KOPT-K1 (cell line): ENCODE results near the gene MITF.

Experiments used
- H3K27ac ChIP-seq: fragments of 200-600 bp; sonication (generic); 2 replicates; pipeline ENCODE4 v1.5.1; 2016; ENCODE audit warnings: antibody characterized with exemption, mild to moderate bottlenecking, low read depth, low read length; ENCODE audit not compliant: poor library complexity, severe bottlenecking
- H3K36me3 ChIP-seq: fragments of 200-600 bp; sonication (generic); 2 replicates; pipeline ENCODE4 v1.5.1; 2017; ENCODE audit warnings: antibody characterized with exemption, mild to moderate bottlenecking, low read length, moderate library complexity; ENCODE audit not compliant: insufficient read depth
- H3K9me3 ChIP-seq: fragments of 200-600 bp; sonication (generic); 2 replicates; pipeline ENCODE4 v1.5.1; 2017; ENCODE audit warnings: antibody characterized with exemption, low read length, mild to moderate bottlenecking; ENCODE audit not compliant: insufficient read depth, poor library complexity, severe bottlenecking

MITF gene

DNA sequence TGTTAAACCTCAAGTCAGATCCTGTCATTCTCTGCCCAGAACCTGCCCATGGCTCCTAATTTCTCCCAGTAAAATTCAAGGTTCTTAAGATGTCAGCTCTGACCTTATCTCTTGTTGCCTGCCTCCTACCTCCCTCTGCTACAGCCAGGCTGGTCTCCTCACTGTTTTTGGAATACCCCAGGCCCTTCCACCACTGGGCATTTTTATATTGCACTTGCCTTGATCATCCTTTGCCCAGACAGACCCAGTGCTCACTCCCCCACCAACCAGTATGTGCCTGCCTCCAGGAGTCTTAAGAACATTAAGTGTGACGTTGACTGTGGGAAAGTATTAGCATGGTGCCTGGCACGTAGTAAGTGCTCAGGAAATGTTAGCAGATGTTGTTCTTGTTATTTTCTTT is 3.1 kb downstream of the MITF start:
- Histone ChIP-seq H3K9me3 (no peaks in the 10 kb centered on the region), H3K36me3 (no peaks in the 10 kb centered on the region), H3K27ac (no peak overlapping the region)

- Histone ChIP-seq H3K36me3 (no peaks in the 10 kb centered on the region), H3K27ac (no peak overlapping the region), H3K9me3 (no peaks in the 10 kb centered on the region)
Measured at GRCh38 chr3:69743975-69744906, 5.0 kb downstream of the MITF start.

DNA sequence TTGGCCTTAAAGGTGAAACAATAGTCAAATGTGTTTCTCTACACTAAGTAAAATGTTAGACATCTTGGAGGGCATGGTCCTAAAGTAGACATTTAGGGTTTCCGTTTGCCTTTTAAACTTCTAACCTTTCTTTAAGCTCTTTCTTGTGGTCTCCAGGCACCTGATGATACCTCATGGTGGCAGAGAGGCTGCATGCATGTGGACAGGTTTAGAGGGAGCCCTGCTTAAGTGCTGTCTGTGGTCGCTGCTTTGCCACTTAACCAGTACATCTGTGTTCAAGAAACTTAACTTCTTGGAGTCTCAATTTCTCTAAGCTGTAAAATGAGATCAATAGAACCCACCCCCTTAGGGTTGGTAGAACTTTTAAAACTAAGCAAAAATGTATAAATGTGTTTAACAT is 6.2 kb downstream of the MITF start:
- Histone ChIP-seq H3K27ac (no peak overlapping the region), H3K9me3 (no peaks in the 10 kb centered on the region), H3K36me3 (no peaks in the 10 kb centered on the region)

DNA sequence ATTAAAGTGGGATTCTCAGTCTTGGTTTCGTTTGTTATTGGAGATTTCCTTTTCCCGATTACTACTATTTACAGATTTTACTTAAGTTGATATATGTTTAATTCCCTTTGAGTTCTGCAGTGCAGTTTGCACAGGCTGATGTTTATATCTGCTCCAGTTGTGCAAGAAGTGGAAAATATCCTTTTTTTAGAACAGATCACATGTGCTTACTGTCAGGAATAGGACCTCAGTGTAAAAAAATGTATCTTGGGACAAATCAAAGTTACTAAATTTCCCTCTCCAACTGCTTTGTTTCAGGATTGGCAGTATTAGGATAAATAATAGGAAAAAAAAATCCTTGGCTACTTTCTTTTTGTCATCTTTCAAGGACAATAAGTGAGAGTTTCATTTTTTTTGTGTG is 6.9 kb downstream of the MITF start:
- Histone ChIP-seq H3K9me3 (no peaks in the 10 kb centered on the region), H3K36me3 (no peaks in the 10 kb centered on the region), H3K27ac (no peak overlapping the region)

GRCh38 chr3:69747511-69748258 is 8.4 kb downstream of the MITF start:
- Histone ChIP-seq H3K9me3 (no peaks in the 10 kb centered on the region), H3K27ac (no peak overlapping the region), H3K36me3 (no peaks in the 10 kb centered on the region)

- Histone ChIP-seq H3K27ac (no peak overlapping the region), H3K9me3 (peaks cover 5% of the 10 kb centered on the region), H3K36me3 (no peaks in the 10 kb centered on the region)
Measured at GRCh38 chr3:69748503-69748902, 9.2 kb downstream of the MITF start.

- H3K36me3 ChIP-seq, result no peaks in the 10 kb centered on the region
- H3K27ac ChIP-seq, result no peak overlapping the region
- H3K9me3 ChIP-seq, result peaks cover 5% of the 10 kb centered on the region
Measured at GRCh38 chr3:69749461-69749860, 10.2 kb downstream of the MITF start.

- no peak overlapping the region for H3K27ac ChIP-seq
- peaks cover 5% of the 10 kb centered on the region for H3K9me3 ChIP-seq
- H3K36me3 ChIP-seq, result no peaks in the 10 kb centered on the region
Measured at GRCh38 chr3:69750549-69750948, 11.3 kb downstream of the MITF start.

GRCh38 chr3:69751074-69751476 is 11.8 kb downstream of the MITF start:
- peaks cover 5% of the 10 kb centered on the region for H3K9me3 ChIP-seq
- H3K36me3 ChIP-seq, result no peaks in the 10 kb centered on the region
- no peak overlapping the region for H3K27ac ChIP-seq

GRCh38 chr3:69752241-69752640 is 13.0 kb downstream of the MITF start:
- peaks cover 5% of the 10 kb centered on the region for H3K9me3 ChIP-seq
- no peaks in the 10 kb centered on the region for H3K36me3 ChIP-seq
- H3K27ac ChIP-seq, result no peak overlapping the region

DNA sequence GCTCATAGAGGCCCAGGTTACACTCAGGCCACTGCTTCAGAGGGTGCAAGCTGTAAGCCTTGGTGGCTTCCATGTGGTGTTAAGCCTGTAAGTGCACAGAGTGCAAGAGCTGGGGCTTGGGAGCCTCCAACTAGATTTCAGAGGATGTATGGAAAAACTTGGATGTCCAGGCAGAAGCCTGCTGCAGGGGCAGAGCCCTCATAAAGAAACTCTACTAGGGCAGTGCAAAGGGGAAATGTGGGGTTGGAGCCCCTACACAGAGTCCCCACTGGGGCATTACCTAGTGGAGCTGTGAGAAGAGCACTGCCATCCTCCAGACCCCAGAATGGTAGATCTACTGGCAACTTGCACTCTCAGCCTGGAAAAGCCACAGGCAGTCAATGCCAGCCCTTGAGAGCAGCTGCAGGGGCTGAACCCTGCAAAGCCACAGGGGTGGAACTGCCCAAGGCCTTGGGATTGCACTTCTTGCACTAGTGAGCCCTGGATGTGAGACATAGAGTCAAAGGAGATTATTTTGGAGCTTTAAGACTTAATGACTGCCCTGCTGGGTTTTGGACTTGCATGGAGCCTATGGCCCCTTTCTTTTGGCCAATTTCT is 14.0 kb downstream of the MITF start:
- peaks cover 5% of the 10 kb centered on the region for H3K9me3 ChIP-seq
- H3K27ac ChIP-seq, result no peak overlapping the region
- no peaks in the 10 kb centered on the region for H3K36me3 ChIP-seq

- H3K9me3 ChIP-seq, result peaks cover 5% of the 10 kb centered on the region
- no peak overlapping the region for H3K27ac ChIP-seq
- no peaks in the 10 kb centered on the region for H3K36me3 ChIP-seq
Measured at GRCh38 chr3:69755795-69756194, 16.5 kb downstream of the MITF start.

DNA sequence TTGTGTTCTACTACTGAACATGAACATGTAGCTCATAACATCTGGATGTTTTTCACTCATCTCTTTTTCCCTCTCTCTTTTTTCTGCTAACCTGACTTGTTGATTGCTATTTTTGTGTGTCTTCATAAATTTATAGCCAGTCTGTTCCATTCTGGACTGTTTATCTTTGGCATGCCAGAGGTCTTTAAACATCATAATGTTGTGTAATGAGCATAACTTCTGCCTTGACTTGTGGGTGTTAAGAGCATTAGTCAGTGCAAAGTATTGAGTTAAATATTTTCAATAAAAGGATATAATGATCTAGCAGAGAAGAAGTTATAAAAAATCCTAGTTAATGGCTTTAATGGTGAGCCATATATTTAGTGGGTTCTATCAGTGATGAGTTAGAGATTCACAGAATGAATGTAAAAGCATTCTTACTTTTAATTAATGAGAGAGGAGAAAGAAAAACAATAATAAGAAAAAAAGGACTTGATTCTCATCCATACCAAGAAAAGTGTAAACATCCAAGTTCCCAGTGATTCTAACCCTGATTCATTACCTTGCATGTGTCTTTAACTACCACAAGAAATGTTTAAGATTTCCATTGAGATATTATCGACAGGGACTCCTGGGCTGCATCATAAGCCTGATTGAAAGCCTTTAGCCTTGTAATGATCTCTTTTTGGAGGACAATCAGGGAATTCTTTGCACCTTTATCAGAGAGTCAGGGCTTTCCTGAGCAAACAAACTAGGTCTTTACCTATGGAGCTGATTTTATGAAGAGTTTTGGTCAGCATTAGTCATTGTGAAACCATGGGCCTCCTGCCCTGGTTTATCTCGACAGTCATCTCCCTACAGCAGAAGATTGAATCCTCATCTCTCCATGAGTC is 22.9 kb downstream of the MITF start:
- Histone ChIP-seq H3K36me3 (no peaks in the 10 kb centered on the region), H3K27ac (no peak overlapping the region)

DNA sequence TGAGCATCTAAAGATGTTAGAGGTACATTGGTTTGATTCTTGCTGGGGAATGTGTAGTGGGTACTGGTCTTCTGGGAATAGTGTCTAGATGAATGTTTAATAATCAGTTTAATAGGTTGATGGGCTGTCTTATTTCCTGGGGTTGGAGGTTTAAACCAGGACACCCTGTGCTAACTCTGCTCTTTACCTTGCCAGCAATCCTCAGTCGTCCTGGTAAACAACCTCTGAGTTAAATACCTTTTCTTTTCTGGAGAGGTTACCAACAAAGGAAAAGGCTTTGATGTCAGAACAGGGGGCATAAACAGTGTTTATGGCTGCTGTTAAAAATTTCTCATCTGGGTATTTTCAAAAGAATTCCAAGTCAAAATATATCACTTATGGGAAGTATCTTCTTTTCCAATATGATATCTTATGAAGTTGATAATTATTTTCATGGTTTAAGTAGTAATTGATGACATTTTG is 23.5 kb downstream of the MITF start:
- no peaks in the 10 kb centered on the region for H3K36me3 ChIP-seq
- H3K27ac ChIP-seq, result no peak overlapping the region
- no peaks in the 10 kb centered on the region for H3K9me3 ChIP-seq

More for the DNA sequence above, 22.9 kb downstream of the MITF start:
- H3K9me3 ChIP-seq, result no peaks in the 10 kb centered on the region
